HG02884 (cell line): ENCODE data around the gene MRPL11.

Experiments
- ATAC-seq: cut with Tn5 transposase; IDR thresholded peaks from one replicate; pipeline ENCODE4 v1.9.1; 2021; ENCODE audit warnings: mild to moderate bottlenecking, moderate library complexity; ENCODE audit not compliant: unreplicated experiment

Gene MRPL11

GRCh38 chr11:66408488-66409214 lies 30.0 kb downstream of the MRPL11 start:
- ATAC-seq, result no peak

GRCh38 chr11:66407651-66408050 lies 31.0 kb downstream of the MRPL11 start:
- no peak for ATAC-seq

- no peak for ATAC-seq
Measured at GRCh38 chr11:66393954-66394353, 44.7 kb downstream of the MRPL11 start.

GRCh38 chr11:66391322-66391721 lies 47.3 kb downstream of the MRPL11 start:
- no peak for ATAC-seq

GRCh38 chr11:66388780-66389386 lies 49.8 kb downstream of the MRPL11 start:
- no peak for ATAC-seq

GRCh38 chr11:66386171-66387069 lies 52.2 kb downstream of the MRPL11 start:
- no peak for ATAC-seq
